Erythroblast (primary cell): Measurements from ENCODE around the gene DNAI1.

ENCODE experiments used
- DNase-seq, 2 experiments: peaks; one replicate each; lab custom pipeline; 2025; lab: John Stamatoyannopoulos, UW
- GATA1 ChIP-seq: IDR thresholded peaks from 2 replicates; pipeline ENCODE4 v1.6.1; 2011; ENCODE audit warnings: low read depth, mild to moderate bottlenecking, control low read depth, low read length, moderate library complexity
- POLR2A ChIP-seq: IDR thresholded peaks from 2 replicates; pipeline ENCODE4 v1.6.1; 2011; ENCODE audit warnings: mild to moderate bottlenecking, low read length

Gene DNAI1

GRCh38 chr9:34440017-34440416, 18.6 kb upstream of the DNAI1 start:
- no peak for DNase-seq
- TF ChIP-seq GATA1 (no peak), POLR2A (no peak)

GRCh38 chr9:34442770-34443169, 15.8 kb upstream of the DNAI1 start:
- no peak for DNase-seq
- TF ChIP-seq POLR2A (no peak), GATA1 (no peak)

GRCh38 chr9:34443533-34443932, 15.1 kb upstream of the DNAI1 start:
- DNase-seq = no peak
- TF ChIP-seq POLR2A (no peak), GATA1 (no peak)

- DNase-seq = no peak
- no peak for TF ChIP-seq GATA1
- TF ChIP-seq POLR2A = no peak
Observed at GRCh38 chr9:34443976-34444375, 14.6 kb upstream of the DNAI1 start.

DNA sequence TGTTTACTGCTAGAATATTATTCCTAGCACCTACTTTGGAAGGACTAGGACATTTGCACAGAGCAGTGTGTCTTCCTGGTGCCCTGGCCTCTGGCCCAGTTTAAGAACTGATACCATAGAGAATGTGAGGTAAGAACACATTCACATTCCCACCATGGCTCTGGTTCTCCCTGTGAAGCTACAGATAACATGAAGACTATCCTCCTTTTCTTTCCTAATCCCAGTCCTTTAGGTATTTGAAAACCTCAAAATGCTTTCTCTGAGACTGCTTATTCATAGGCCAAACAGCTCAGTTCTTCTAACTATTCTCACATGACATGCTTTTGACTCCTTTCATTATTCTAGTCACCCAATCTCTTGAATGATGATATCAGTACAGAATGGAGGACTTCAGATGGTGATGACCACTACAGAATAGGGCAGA, 12.1 kb upstream of the DNAI1 start:
- DNase-seq = no peak
- TF ChIP-seq GATA1 = no peak
- no peak for TF ChIP-seq POLR2A

DNA sequence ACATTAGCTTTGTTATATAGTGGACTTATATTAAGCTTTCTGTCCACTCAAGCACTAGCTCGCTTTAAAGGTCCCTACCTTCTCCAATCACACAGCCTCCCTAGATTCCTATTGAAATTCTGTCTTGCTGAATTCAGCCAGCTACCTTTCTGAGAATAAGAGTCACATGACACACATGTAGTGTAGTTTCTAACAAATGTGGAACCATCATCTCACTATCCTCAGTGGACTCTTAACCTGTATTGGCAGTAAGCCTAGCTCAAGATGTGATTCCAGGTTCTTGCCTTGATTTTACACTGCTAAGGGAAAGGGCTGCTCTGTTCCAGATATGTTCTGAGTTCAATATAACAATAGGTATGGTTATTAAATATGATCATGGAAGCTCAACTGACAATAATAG, 11.7 kb upstream of the DNAI1 start:
- DNase-seq = no peak
- TF ChIP-seq POLR2A = no peak
- no peak for TF ChIP-seq GATA1

DNA sequence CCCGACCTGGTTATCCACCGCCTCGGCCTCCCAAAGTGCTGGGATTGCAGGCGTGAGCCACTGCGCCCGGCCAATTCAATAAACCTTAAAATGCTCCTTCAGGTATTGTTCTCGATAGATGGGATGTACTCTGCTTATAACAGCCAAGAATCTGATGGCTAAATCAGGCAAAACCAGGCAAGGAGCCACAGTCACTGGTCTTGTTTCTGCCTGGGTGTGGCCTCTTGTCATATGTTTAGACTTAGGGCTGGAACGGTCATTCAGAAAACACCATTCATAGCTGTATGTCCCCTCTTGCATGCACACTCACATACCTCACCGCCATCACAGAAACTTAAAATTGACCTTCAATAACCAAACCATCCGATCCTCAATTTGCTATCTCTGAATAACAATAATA, 8.0 kb upstream of the DNAI1 start:
- TF ChIP-seq GATA1 (no peak), POLR2A (no peak)
- DNase-seq = no peak

GRCh38 chr9:34451135-34451534, 7.5 kb upstream of the DNAI1 start:
- DNase-seq = no peak

GRCh38 chr9:34451545-34451944, 7.1 kb upstream of the DNAI1 start:
- no peak for DNase-seq
- no peak for TF ChIP-seq GATA1
- TF ChIP-seq POLR2A = no peak

More at GRCh38 chr9:34451135-34451534, 7.5 kb upstream of the DNAI1 start:
- TF ChIP-seq POLR2A = no peak
- TF ChIP-seq GATA1 = no peak

DNA sequence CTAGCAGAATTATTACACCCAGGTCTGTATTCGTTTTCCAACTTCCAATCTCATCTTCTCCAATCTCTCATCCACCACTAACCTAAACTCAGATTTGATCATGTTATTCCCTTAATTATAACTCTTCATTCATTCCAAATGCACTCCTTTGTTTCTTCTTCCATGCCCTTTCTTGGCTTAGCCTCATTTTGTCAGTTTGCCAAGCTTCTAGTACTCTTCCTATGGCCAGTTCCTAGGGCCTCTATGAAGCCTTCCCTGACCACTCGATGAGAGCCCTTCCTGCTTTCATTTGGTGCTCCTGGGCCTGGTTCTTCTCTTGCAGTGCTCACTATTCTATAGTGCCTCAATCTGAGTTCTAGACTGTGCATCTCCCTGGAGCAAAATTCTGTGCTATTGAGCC, 6.0 kb upstream of the DNAI1 start:
- DNase-seq = no peak
- no peak for TF ChIP-seq POLR2A
- TF ChIP-seq GATA1 = no peak

DNA sequence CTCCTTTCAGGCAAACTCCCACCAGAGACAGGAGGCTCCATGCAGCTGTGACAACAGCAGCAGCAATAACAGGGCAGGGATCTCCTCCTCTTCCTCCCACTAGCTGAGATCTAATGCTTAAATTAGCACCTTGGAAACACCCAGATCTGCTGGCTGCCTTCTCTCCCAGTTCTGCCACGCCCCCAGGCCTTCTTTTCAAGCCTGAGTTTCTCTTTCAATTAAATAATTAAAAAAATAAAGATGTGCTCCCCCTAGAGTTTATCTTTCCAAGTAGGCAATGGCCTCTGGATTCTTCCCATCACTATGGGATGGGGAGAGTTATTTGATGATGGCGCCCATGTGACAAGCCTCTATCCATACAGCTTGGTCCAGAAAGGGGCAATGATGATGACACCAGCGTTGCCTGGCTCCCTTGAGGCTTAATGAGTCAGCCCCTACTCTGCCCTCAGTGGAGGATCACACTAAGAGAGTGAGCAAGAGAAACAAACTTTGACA, 4.0 kb upstream of the DNAI1 start:
- no peak for TF ChIP-seq GATA1
- TF ChIP-seq POLR2A = no peak
- peak in 1 of 2 experiments; percentile 51 for DNase-seq

DNA sequence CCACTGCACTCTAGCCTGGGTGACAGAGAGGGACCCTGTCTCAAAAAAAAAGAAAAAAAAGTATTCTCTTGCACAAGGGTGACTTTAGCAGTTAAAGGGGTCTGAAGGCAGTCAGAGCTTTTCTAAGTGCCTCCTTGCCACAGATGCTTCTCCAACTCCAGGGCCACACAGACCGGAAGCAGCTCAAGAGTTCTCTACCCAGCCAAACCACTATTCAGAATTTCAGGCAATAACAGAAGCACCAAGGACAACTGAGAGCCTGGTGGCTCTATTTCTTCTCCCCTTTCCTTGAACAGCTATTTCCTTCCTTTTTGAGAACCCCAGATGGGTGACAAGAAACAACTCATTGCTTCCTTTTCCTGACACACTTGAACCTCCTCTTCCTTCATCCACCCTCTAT, 2.5 kb upstream of the DNAI1 start:
- TF ChIP-seq GATA1 (no peak), POLR2A (no peak)
- DNase-seq = no peak

DNA sequence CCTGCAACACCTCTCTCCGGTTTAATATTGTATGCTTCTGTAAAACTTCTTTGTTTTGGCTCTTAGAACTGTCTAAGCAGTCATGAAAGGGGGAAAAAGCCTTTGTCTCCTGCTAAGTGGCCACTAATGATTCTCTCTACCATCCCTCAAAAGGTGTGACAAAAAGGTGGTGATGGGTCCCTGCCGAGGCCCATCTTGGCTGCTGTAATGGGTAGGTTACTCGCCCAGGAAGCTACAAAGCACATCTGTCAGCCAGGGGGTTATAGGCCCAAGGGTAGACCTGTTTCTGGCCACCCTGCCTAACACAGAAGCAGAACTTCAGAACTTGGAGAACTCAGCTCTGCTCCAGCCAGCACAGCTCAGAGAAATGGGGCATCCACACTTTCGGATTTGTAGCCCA, 1.9 kb upstream of the DNAI1 start:
- DNase-seq = no peak
- TF ChIP-seq GATA1 = no peak
- no peak for TF ChIP-seq POLR2A

DNA sequence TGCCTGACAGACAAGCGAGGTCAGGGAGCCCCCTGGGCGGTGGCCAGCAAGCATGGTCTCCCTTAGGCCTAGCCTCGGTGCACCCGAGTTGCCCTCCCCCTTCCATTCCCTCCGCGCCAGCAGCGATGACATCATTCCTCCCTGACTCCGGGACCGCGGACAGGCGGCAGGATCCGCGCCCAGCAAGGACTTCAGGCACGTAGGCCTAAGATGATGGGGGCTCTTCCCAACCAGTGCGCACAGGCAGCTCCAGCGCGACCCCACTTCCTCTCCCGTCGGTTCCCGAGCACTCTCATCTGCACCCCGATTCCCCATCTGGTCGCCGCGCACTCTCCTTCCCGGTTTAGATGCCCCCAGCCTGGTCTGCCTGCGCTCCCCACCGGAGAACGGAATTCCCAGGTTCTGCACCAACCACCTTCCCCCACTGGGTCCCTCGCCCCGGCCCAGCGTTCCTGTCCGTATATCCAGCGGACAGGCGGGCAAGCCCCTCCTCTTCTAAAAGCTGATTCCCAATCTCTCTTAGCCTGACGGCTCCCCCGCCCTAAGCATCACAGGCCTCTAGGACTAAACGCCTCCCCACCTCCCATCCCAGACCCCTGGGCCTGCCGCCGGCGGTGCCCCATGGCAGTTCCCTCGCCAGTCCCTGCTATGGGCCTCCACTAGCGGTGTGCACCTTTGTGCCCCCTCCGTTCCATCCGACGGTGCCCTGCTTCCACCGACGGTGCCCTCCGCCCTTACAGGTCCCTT, 1.2 kb upstream of the DNAI1 start:
- DNase-seq = peak; percentile 33 to 52
- TF ChIP-seq POLR2A (no peak), GATA1 (no peak)

DNA sequence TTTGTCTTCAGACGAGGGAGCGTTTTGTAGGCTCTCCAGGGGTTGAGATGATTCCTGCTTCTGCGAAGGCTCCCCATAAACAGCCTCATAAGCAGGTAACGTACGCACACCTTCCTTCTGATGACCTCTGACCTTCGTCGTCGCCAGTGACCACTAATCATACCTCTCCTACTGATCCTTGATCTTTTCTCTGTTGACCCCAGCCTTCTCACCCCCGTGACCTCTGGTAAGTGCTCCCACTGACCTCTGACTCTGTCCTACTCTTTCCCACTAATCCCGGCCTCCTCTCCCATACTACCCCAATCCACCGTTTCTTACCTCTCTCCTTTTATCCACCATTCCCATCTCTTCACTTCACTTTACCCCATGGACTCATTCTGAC, 345 bp downstream of the DNAI1 start:
- TF ChIP-seq POLR2A (no peak), GATA1 (no peak)
- DNase-seq = no peak
